GM21786 (cell line): ENCODE measurements around the gene AGAP1.

Experiments used
- ATAC-seq: cut with Tn5 transposase; IDR thresholded peaks from one replicate; pipeline ENCODE4 v1.9.1; 2021; ENCODE audit not compliant: unreplicated experiment

Gene AGAP1

GRCh38 chr2:236161531-236161930, 667.7 kb downstream of the AGAP1 start:
- no peak for ATAC-seq

- no peak for ATAC-seq
Measured at GRCh38 chr2:236162031-236162845, 668.4 kb downstream of the AGAP1 start.

GRCh38 chr2:236162882-236163470, 669.1 kb downstream of the AGAP1 start:
- ATAC-seq, result no peak

GRCh38 chr2:236163471-236164200, 669.8 kb downstream of the AGAP1 start:
- ATAC-seq, result no peak

GRCh38 chr2:236164201-236164924, 670.5 kb downstream of the AGAP1 start:
- ATAC-seq, result no peak

GRCh38 chr2:236164925-236165841, 671.3 kb downstream of the AGAP1 start:
- ATAC-seq, result no peak

GRCh38 chr2:236165842-236166795, 672.3 kb downstream of the AGAP1 start:
- ATAC-seq, result no peak

GRCh38 chr2:236166796-236167296, 673.0 kb downstream of the AGAP1 start:
- ATAC-seq, result no peak

GRCh38 chr2:236167297-236168109, 673.7 kb downstream of the AGAP1 start:
- ATAC-seq, result no peak

GRCh38 chr2:236168110-236169080, 674.6 kb downstream of the AGAP1 start, which contains the start of gene GBX2:
TSS of gene GBX2 (minus strand) at chr2:236168386. CDS start at chr2:236167971, 415 bp downstream.
- no peak for ATAC-seq

- ATAC-seq, result no peak
Measured at GRCh38 chr2:236169151-236169721, 675.4 kb downstream of the AGAP1 start.

- ATAC-seq, result no peak
Measured at GRCh38 chr2:236169741-236170589, 676.1 kb downstream of the AGAP1 start.

GRCh38 chr2:236170590-236171165, 676.8 kb downstream of the AGAP1 start:
- no peak for ATAC-seq

- no peak for ATAC-seq
Measured at GRCh38 chr2:236171181-236171679, 677.4 kb downstream of the AGAP1 start.

GRCh38 chr2:236171680-236172254, 677.9 kb downstream of the AGAP1 start:
- no peak for ATAC-seq
